CD4-positive, alpha-beta T cell treated with Interleukin-17A for 4 hours (primary cell): Measurements from ENCODE around the gene HOXA13.
A peak's percentile ranks its signal among the peaks of the same experiment; 100 is the strongest.

ENCODE experiments used
- DNase-seq: peaks from one replicate; pipeline ENCODE4 v3.0.0-alpha.2; 2020; ENCODE audit warnings: mixed read lengths

The HOXA13 gene

DNA sequence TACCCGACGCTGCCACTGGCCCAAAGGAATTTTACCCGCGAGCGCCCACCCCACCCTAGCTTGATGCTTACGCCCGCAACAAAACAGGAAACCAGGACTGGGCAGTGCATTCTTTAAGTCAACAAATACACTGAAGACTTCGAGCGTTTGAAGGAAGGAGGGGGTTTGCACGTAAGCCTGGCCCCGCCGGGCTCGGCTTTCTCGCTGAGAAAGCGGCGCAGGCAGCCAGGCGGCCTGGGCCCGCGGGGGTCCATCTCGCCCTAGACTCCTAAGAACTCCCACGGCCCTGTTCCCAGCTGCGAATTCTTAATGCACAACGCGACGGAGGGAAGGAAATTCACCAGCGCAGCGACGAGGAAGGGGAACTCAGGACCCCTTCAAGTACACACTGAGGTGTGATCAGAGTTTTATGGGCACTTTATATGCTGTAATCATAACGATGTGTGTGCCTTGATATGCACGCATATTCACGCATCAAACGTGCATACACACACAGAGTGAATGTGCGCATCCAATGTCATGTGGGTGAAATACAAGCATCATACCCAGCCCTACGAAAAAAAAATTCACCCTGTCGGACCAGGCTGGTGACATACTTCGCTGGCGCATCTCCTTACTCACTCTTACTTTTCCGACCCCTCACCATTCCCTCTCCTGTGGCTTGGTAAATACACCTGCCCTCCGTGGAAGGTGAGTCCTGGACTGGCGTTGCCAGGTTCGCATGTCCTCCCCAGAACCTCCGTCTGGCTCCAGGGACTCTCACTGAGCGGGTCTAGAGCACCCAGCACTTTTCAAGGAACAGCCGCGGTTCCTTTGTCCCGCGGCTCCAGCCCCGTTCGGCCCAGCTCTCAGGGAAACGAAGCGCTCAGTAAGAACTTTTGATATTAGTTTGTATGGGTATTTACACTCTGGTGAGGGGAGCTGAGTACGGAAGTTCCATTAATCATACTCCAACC lies 5.7 kb upstream of the HOXA13 start:
- DNase-seq, result no peak

GRCh38 chr7:27204851-27205322 lies 5.0 kb upstream of the HOXA13 start:
- DNase-seq, result no peak

GRCh38 chr7:27203964-27204594 lies 4.2 kb upstream of the HOXA13 start:
- DNase-seq, result no peak

- no peak for DNase-seq
Measured at GRCh38 chr7:27203365-27203953, 3.6 kb upstream of the HOXA13 start.

- no peak for DNase-seq
Measured at GRCh38 chr7:27202862-27203134, 2.9 kb upstream of the HOXA13 start.

- DNase-seq, result no peak
Measured at GRCh38 chr7:27202018-27202861, 2.3 kb upstream of the HOXA13 start.

GRCh38 chr7:27201580-27202017 lies 1.7 kb upstream of the HOXA13 start:
- DNase-seq, result no peak

GRCh38 chr7:27200761-27201579 lies 1.1 kb upstream of the HOXA13 start:
- DNase-seq, result no peak

DNA sequence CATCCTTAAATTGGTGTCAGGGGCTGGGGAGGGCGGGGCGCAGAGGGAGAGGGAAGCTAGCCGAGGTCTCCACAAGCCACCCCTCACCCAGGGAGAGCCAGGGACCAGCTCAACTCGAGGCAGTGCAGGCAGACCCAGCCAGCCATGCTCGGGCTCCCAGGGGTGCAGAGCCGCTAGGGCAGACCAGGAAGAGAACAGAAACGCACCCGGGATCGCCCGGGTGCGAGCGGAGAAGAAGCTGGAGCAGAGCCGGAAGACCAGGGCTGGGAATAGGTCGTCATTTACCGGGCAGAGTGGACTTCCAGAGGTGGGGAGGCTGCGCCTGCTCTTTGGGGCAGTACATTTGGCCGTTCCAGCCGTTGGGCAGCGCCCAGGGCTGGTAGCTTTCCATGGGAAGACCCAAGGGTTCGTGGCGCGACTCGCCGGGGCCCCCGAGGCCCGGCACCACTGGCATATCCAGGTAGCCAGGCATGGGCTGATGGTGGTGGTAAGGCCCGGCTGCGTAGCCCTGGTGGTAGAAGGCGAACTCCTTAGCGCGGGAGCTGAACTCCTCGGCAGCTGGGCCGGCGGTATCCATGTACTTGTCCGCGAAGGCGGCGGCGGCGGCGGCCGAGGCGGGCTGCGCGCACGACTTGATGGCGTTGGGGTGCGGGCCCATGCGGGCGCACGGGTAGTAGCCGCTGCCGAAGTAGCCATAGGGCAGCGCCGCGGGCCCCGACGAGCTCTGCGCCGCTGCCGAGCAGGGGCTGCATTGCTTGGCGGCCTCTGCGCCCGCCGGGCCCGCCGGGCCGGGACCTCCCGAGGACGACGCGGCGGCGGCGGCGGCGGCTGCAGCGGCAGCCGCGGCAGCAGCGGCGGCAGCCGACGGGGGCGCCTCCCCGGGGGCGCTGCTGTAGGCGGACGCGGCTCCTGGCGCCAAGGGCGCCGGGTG lies 755 bp downstream of the HOXA13 start:
- no peak for DNase-seq

- no peak for DNase-seq
Measured at GRCh38 chr7:27198138-27198841, 1.6 kb downstream of the HOXA13 start.

- DNase-seq, result no peak
Measured at GRCh38 chr7:27197137-27198042, 2.5 kb downstream of the HOXA13 start.

GRCh38 chr7:27196287-27196767 lies 3.6 kb downstream of the HOXA13 start:
- peak; percentile 88 for DNase-seq

GRCh38 chr7:27194686-27195379 lies 5.1 kb downstream of the HOXA13 start:
- DNase-seq, result no peak

DNA sequence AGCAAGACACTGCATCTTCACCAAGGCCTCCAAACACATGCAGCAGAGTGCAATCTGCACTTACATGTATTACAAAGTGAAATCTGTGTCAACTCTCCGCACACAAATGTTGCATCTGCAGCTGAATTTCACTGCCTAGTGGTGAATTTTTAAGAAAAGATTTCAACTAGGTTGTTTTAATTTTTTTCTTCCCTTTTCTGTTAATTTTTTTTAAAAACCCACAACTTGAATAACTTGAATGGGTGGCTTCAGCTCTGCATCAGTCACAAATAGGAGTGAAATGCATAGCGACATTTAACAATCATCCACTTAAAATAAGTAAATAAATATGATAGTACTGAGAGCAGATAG lies 5.9 kb downstream of the HOXA13 start:
- DNase-seq, result no peak

- no peak for DNase-seq
Measured at GRCh38 chr7:27193335-27194001, 6.4 kb downstream of the HOXA13 start.

DNA sequence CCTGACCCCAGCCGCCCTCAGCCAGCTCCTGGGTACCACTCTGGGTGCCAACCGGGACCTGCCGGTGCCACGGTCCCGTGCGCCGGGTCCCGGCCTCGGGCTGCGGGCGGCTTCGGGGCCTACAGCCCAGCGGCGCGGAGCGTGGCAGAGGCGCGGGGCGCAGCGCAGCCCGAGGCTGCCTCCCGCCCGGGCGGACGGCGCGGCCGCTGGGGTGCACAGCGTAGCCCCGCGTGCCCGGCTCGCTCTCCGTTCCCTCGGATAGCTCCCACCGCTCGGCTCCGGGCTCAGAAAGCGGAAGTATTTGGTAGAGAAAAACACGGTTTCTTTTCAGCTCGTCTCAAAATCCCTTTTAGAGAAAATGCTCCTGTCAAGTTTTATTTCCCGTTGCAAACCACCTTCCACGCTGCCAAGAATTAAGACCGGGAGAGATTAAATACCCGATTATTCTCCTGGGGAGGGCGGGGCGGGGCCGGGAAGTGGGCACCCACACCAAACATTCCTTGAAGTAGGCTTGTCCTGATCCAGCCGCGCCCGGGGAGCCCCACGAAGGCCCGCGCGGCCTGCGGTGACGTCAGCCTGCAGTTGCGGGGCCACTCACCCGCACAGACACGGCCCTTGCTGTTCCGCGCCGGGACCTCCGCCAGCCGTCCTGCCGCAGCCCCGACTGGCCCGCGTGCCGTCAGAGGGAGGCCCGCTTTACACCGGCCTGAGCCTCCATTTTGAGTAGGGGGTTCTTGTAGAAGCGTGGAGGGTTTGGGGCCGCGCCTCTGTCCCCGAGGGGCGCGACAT lies 7.2 kb downstream of the HOXA13 start:
- no peak for DNase-seq
